HG03159 (cell line): ENCODE data around the gene SYPL2.

Source experiments
- ATAC-seq: cut with Tn5 transposase; IDR thresholded peaks from one replicate; pipeline ENCODE4 v1.9.1; 2021; ENCODE audit warnings: mild to moderate bottlenecking, moderate library complexity; ENCODE audit not compliant: unreplicated experiment

The SYPL2 gene

DNA sequence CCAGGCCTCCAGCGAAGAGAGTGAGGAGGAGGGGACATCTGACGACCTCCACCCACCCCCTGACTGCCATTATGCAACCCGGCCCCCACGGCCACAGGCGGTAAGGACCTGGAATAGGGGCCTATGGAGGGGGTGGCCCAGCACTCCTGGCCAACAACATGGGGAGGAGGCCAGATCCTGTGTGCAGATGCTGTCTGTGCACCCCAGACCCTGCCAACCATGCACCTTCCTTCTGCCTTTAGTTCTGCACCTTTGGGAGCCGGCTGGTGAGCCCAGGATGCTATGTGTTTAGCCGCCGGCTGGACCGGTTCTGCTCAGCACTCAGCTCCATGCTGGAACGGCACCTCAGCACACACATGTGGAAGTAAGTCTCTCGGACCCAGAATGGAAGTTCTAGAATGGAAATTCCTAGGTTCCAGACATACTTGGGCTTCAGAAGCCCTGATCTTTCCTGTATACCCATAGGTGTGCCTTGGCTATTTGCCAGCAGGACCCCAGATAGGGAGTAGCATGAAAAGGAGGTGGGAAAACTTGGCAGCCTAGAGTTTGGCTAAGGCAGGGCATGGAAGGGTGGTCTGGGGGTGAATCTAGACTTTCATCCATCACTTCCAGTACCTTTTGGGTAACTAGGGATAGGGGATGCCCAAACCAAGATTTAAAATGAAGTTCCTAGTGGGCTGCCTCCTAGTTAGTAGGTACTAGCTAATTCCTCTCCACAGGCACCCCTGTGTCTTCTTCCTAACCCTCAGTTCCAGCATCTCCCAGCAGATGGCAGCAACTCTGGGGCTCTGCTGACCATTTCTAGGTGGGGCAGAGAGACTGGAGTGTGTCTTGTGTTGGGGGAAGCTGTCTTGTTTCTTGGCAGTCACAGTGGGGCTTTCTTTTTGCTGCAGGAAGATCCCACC lies 23.9 kb downstream of the SYPL2 start:
- ATAC-seq = no peak

DNA sequence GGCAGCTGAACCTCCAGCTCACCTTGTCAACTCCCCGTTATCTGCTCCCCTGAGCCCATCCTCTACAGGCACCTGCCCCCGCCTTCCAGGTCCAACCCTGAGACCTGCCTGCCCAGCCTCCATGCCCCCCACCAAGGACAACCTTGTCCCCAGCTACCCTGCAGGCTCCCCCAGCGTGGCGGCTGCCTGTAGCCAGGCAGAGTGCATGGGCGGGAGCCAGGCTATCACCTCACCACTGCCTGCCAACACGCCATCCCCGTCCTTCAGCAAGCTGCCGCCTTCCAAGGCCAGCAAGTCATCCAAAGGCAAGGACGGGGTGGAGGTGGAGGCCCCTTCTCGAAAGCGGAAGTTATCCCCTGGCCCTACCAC lies 24.6 kb downstream of the SYPL2 start:
- no peak for ATAC-seq

- no peak for ATAC-seq
Observed at GRCh38 chr1:109491372-109491771, 25.0 kb downstream of the SYPL2 start.

DNA sequence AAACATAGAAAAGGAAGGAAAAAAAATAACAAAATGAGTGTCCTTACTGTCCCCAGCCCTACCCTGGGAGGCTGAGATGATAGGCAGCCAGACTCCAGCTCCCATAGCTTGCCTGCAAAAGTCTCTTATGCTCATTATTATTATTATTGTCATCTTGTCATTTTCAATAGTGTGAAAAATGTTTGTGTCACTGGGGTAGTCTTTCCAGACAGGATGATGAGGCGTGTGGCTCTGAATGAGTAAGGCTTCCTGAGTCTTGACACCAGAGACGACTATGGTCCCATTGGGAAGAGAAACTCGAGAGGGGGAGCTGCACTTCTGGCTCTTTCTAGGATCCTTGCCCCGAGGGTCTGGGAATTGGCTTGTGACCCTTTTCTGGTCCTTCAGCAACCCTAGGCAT lies 26.4 kb downstream of the SYPL2 start:
- ATAC-seq = no peak

GRCh38 chr1:109493227-109493626 lies 26.9 kb downstream of the SYPL2 start:
- no peak for ATAC-seq

DNA sequence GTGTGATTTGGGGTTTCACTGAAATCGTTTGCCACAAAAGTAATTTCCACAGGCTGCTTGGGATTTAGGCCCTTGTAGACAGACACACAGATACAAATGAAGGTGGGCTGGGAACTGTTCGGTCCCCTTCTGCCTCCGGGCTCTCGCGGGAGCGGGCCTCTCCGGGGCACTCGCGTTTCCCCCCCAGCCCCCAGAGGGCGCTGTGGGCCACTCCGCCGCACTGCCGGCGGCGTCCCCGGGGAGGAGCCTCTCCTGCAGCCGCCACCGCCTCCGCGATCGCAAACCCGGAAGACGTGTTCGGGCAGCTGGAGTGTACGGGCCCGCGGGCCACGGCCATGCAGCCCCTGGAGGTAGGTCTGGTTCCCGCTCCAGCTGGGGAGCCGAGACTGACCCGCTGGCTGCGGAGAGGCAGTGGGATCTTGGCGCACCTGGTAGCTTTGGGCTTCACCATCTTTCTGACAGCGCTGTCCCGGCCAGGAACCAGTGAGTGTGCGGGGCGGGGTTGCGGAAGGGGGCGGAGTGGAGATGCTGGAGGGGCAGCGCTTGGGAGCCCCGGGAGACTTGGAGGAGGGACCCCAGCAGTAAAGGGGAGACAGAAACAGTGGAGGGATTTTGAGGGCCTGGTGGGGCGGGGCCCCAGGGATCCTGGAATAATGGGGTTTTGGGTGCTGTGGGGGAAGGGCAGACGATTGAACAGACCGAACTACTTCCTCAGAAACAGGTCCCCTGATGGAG lies 27.6 kb downstream of the SYPL2 start, which contains the start of gene CYB561D1:
Gene CYB561D1, plus strand, starts transcription at position 290 of the 735 bp plus-strand sequence. Its CDS starts 46 bp downstream, at position 336.
- peak; percentile 86 for ATAC-seq

- ATAC-seq = no peak
Observed at GRCh38 chr1:109495738-109496137, 29.4 kb downstream of the SYPL2 start.

DNA sequence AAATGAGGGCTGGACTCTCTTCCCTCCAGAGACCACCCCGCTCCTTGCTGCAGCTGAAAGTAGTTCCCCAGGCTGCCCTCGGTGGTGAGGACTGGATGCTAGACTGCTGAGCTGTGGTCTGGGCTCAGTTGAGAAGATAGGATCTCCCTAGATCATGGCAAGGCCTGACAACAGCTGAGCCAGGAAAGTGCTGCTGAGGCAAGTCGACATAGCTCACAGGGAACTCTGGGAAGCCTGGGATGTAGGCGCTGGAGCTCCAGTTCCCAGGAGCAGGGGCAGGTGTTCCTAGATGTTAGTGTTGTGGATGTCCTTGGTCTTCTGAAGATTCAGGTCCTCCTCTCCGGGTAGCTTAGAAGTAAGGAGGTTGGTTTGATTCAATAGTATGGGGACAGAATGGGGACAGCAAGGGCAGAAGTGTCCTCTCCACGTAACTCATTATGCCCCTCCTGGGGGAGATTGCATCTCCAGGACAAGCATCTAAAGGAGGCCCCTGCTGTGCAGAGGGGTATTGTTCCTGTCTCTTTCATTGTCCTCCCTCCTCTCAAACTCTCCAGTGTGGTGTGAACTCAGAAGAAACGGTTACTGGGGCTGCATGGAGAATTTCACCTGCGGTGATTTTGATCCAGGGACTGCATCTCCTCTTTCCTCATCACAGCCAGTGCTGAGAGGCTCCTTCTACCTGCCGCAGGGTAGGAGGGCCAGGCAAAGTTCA lies 31.3 kb downstream of the SYPL2 start:
- no peak for ATAC-seq

DNA sequence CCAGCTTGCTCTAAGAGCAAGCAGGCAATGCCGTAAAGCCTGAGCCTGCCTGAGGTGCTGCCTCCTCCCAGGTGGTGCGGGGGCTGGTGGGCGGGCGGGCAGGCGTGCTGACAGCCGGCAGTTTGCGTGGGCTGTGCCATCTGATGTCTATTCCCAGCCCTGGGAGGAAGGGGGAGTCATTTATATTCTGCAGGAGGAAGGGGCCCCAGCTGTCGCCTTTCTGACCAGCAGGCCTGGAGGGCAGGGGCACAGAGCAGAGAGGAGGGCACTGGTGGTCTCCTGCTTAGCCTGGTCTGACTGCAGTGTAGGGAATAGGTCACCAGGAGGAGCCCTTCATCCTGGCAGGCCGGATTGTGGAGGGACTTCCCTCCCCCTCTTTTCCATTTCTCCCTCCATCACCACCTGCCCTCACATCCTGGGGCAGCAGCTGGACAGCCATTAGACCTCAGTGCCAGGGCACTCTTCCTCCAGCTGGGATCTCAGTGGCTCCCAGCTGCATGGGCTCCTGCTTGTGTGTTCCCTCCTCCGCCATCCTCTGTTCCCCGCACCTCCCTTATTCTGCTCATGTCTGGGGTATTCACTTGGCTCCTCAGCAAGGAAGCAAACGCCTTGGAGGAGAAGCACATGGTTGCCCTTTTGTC lies 31.9 kb downstream of the SYPL2 start:
- no peak for ATAC-seq

- ATAC-seq = no peak
Observed at GRCh38 chr1:109499081-109499480, 32.7 kb downstream of the SYPL2 start.

DNA sequence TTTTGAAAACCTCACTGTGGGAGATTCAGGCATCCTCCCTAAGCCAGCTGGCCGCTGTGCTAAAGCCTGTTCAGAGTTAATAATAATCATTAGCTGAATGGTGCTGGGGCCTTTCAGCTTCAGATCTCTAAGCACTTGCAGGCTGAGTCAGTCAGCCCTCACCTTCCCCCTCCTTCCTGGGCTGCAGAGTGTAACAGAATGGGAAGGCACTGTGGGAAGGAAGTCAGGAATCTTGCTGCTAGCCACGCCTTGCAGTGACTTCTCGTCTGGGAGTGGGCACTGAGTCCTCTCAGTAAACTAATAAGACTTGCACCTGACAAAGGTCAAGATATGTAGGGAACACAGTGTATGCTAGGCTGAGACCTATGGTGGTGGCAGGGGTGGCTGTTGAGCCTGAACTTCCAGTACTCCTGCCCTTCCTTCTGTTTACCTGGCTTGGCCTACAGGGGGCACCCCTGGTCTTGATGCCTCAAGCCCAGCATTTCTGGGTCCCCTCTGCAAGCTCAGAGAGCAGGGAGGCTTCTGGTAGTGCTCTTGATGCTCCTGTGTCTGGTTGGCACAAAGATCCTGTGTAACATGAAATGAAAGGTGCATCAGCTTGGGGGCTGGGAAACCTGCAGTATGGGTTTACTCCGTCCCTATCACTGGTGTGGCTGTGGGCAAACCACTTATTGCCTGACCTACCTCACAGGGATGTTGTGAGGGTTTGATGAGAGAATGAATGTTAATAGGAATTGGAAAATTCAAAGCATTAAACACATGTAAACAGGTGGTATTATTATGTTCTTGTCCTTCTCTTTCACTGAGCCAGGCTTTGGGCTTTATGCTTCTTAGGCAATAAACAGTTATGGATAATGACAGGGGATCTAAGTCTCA lies 33.6 kb downstream of the SYPL2 start:
- ATAC-seq = no peak

DNA sequence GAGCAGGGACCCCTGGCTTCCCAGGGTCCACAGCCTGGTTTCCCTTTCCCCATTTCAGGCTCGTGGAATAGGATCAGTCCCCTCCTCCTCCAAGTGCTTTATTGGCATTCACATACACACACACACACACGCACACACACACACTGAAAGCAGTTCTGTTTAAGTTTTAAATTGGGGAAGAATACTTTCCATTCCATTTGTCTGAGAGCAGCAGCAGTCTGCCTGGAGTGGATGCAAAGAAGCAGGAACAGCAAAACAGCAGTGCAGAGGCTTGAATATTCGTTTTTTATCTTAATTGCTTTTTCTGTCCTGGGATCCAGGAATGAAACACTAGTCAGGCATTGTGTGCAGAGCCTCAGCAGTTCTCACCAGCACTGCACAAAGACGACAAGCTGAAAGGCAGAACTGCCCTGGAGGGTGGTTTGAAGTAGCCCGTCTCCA lies 34.6 kb downstream of the SYPL2 start:
- no peak for ATAC-seq

DNA sequence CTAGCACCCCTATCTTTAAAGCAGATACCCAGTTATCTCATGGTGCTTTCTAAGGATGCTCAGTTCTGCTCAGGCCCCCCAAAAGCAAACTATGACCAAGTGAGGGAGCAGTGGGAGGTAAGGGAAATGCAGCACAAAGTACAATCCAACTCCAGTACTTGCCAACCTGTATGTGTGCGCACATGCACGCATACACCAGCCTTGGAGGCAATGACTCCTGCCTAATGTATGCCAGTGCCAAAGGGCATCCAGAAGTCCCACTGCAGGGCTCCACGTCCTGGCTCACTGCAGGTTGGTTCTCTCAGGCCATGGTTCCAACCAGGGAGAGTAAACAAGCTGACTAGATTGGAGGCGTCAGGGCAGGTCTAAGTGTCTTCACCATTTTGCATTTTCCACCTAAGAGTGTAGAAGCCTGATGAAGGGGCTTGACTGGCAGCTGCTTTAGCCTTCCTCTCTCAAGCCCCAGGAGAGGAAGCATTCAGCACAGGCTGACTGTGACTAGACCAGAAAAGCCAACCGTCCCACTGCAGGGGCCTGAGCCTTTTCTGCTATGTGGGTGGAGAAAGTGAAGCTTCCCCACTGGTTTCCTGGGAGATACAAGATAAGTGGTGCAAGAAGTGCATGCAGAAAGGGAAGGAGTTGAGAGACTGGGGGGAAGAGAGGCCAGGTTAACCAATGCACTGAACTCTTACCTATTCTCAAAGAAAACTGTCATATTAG lies 35.5 kb downstream of the SYPL2 start:
- ATAC-seq = no peak

- ATAC-seq = no peak
Observed at GRCh38 chr1:109502364-109502851, 36.1 kb downstream of the SYPL2 start.

GRCh38 chr1:109503935-109504334 lies 37.6 kb downstream of the SYPL2 start:
- ATAC-seq = no peak

- ATAC-seq = no peak
Observed at GRCh38 chr1:109504974-109505373, 38.6 kb downstream of the SYPL2 start.

DNA sequence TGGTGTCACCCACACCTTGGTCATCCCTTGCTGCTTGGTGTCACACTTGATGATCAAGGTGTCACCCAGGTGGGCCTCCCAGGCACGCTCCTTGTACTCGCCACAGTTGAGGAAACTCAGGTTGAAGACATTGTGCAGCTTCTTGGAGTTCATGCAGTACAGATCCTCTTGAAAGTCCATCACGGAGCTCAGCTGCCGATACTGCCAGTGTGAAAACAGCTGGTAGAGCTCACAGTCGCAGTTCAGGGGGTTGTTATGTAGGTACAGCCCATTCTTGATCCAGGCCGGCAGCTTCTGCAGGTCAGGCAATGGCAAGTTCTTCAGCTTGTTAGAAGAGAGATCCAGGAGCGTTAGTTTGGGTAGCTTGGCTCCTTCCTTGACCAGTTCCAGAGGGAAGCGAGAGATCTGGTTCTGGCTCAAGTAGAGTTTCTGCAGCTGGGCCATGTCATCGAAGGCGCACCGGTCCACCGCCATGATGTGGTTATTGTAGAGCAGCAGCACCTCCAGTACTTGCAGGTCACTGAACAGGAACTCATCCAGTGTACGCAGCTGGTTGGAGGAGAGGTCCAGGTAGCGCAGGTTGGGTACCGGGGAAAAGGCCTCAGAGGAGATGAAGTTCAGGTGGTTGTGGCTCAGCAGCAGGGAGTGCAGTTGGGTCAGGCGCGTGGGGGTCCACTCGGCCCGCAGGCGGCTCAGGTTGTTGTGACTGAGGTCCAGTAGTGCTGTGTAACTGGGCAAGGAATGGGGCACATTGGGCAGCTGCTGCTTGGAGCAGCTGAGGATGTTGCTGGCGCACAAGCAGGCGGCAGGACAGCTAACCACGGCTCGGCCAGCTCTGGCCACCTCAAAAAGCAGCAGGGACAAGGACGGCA lies 41.9 kb downstream of the SYPL2 start:
- no peak for ATAC-seq

DNA sequence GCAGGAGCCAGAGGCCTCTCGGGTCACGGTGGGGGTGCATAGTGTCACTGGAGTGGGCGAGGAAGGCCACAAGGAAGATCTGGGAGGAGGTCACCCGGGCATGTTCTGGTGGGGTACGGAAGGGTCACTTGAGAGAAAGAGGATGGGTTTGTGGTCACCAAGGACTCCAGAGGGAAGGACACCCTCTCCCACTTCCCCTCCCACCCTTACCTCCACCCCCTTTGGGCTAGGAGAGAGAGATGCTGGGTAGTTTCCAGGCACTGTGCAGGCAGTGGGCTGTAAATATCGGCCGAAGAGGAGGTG lies 42.5 kb downstream of the SYPL2 start:
- ATAC-seq = no peak
